MM.1S (cell line): ENCODE measurements around the gene NTM.

Experiments used
- EZH2 ChIP-seq: fragments of 300-600 bp; sonication (generic); optimal IDR thresholded peaks from 2 replicates; pipeline ENCODE3; 2017; ENCODE audit warnings: low read depth, mild to moderate bottlenecking, antibody characterized with exemption, low read length, mixed read lengths
- TF ChIP-seq, protein P1 (sequence below): fragments of 300-600 bp; sonication (generic); IDR thresholded peaks from 2 replicates; pipeline ENCODE4 v1.5.1; 2016; ENCODE audit warnings: antibody characterized with exemption, low read length, mixed read lengths

DNA sequence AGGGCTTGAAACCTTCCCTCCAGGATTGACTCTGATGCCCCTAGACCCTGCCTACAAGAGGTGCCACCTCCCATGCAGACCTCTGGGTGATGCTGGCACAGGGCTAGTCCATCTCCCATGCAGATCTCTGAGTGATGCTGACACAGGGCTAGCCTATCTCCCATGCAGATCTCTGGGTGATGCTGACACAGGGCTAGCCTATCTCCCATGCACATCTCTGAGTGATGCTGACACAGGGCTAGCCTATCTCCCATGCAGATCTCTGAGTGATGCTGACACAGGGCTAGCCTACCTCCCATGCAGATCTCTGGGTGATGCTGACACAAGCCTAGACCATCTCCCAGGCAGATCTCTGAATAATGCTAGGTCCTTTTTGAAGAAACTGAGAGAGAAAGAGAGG lies 321.7 kb downstream of the NTM start:
- TF ChIP-seq, protein P1, sequence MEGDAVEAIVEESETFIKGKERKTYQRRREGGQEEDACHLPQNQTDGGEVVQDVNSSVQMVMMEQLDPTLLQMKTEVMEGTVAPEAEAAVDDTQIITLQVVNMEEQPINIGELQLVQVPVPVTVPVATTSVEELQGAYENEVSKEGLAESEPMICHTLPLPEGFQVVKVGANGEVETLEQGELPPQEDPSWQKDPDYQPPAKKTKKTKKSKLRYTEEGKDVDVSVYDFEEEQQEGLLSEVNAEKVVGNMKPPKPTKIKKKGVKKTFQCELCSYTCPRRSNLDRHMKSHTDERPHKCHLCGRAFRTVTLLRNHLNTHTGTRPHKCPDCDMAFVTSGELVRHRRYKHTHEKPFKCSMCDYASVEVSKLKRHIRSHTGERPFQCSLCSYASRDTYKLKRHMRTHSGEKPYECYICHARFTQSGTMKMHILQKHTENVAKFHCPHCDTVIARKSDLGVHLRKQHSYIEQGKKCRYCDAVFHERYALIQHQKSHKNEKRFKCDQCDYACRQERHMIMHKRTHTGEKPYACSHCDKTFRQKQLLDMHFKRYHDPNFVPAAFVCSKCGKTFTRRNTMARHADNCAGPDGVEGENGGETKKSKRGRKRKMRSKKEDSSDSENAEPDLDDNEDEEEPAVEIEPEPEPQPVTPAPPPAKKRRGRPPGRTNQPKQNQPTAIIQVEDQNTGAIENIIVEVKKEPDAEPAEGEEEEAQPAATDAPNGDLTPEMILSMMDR: no peak
- TF ChIP-seq EZH2: no peak
